NT2/D1 (cell line): ENCODE data around the gene UNC5B.
"Not testable (repeated sequence)": the region's sequence is repeated elsewhere in the genome, so short reads cannot be mapped to it uniquely, and the experiment has no call there.

Experiments used
- SUZ12 ChIP-seq: IDR thresholded peaks from 2 replicates; pipeline ENCODE4 v1.6.1; 2011; ENCODE audit not compliant: insufficient read length, insufficient read depth; ENCODE audit errors: extremely low read depth
- ZNF274 ChIP-seq: IDR thresholded peaks from 2 replicates; pipeline ENCODE4 v1.6.1; 2011; ENCODE audit warnings: mild to moderate bottlenecking, low read depth, low read length

DNA sequence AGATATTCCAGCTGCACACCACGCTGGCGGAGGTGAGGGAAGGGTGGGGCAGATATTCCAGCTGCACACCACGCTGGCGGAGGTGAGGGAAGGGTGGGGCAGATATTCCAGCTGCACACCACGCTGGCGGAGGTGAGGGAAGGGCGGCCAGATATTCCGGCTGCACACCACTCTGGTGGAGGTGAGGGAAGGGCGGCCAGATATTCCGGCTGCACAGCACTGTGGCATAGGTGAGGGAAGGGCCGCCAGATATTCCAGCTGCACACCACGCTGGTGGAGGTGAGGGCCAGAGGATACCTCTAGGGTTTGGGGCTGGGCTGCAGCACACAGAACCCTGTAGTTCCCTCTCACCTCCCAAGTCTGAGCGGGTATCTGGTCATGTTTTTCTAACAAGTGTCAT lies 84.4 kb downstream of the UNC5B start:
- TF ChIP-seq ZNF274, SUZ12: not testable (repeated sequence)
